HG02588 (cell line): ENCODE data around the gene NACC2.

Experiments
- ATAC-seq: cut with Tn5 transposase; IDR thresholded peaks from one replicate; pipeline ENCODE4 v1.9.1; 2021; ENCODE audit warnings: mild to moderate bottlenecking, moderate library complexity; ENCODE audit not compliant: unreplicated experiment

NACC2 gene

DNA sequence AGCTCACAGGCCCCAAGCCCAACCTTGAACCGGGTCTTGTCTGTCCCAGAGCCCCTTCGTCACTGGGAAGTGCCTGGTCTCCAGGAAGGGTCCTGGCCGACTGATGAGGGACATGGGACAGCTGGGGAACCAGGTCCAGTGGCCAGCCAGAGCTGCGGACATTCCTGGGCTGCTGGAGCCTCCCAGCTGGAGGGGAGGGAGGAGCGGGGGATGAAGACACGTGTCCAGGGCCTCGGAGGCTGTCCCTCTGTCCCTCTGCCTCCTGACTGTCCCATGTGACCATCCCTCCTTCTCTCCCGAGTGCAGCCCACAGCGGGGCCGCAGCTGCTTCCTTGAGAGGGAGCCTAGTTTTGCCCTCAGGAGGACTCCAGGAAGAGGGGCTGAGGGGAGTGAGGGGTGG is 92.2 kb downstream of the NACC2 start:
- no peak for ATAC-seq

DNA sequence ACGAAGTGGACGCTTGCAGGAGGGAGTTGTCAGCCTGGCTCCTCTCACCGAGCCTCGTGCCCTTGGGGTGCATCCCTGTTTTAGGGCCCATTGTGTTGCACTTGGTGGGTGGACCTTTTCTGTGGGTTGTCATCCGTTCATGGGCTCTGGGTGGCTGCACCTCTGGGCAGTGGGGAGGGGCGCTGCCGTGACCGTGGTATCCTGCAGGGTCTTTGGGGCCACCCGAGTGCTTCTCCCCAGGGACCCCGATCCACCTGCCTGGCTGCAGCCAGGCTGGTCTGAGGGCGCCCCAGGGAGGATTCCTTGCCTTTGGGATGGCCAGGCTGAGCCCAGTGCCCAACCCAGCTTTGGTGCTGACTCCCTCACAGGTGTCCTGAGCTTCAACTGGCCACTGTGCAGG is 92.9 kb downstream of the NACC2 start:
- ATAC-seq = no peak

DNA sequence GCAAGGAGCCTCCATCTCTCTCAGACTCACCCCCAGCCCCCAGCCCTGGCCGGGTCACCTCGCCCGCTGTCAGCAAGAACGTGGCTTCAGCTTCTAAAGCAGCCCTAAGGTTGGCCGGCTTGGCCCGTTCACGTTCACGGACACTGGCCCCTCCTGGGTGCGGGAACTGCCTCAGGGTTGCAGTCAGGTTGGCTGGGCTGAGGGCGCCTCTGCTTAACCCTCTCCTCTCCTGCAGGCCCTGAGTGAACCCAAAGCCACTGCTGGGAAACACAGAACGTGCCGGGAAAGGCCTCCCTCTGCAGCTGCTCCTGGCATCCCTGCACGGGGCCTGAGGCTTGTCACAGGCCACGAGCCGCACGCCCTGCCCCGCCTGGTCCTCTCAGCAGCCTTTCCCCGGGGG is 93.9 kb downstream of the NACC2 start:
- ATAC-seq = no peak

DNA sequence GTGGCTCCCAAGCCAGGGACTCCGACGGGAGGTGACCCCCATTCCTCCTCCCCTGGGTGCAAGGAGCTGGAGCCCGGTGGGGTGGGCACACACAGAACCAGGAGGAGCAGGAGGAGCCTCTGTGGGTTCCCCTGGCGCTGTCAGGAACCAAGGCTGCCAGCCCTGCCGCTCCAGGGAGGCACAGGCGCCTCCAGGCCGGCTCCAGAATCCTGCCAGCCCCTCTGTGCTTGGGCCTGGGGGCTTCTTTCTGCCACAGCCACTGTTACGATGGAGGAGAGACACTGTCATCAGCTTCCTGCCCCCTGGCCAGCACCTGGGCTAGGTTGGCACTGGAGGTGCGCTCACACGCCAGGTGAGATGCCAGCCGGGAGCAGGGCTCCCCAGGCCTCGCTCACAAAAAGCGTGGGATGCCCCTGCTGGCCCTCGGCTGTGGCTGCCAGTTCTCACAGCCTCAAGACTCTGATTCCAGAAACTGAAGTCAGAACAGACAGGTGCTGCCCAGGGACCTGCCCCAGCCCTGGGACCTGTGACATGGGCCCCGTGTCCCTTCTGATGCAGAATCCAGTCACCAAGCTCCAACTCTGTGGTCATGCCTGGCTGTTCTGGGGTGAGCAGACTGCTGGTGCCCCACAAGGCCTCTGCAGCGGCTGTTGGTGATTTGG is 96.5 kb downstream of the NACC2 start:
- ATAC-seq = no peak

DNA sequence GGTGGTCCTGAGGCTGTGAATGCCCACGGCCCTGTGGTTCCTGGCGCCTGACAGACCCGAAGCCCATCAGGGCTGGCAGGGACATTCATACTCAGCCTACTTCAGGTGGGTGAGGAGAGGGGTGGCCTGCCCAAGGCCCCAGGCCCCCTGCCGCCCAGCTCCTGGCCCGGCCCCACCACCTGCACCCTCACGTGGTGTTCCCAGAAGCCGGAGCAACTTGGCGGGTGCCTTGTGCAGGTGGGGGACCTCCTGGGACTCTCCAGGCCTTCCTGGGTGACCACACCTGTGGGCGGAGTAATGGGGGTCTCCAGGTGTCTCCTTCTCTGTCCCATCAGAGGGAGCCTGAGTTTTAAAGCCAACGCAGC is 97.1 kb downstream of the NACC2 start:
- no peak for ATAC-seq

DNA sequence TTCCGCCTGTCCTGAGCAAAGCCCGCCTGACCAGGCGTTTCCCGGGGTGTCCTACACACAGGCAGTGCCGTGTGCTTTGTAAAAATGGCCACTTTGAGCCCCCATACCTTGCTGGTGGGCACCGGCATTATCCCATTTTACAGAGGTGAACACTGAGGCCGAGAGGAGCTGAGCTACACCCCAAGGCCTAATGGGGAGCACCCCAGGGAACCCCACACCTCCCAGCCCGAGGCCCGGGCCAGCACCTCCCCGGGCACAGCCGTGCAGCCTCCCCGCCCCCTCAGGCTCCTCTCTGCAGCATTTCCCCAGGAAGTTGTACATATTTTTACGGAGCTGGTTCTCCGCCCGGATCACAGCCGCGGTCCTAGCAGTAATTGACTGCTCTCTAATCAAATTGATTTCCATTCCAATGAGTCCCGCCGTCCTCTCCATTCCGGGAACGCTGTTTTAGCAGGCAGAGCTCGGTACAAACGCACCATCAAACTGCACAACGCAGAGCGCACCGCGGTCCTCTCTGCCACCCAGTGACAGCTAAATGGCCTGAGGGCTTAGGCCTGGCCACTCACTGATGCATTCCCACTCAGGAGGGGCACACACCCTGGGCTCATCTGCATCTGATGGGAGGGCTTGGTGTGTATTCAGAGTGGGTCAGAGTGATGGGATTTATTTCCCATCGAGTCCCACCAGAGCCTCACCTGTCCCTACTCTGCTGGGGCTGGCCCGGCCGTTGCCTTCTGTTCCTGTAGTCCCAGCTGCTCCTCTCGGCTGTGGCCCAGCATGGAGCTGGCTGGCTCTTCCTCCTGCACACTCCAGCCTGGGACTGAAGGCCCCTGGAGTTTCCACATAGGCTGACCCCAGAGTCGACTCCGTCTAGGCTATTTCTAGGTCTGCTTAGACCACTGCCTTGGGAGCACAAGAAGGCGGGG is 97.7 kb downstream of the NACC2 start:
- ATAC-seq = no peak

DNA sequence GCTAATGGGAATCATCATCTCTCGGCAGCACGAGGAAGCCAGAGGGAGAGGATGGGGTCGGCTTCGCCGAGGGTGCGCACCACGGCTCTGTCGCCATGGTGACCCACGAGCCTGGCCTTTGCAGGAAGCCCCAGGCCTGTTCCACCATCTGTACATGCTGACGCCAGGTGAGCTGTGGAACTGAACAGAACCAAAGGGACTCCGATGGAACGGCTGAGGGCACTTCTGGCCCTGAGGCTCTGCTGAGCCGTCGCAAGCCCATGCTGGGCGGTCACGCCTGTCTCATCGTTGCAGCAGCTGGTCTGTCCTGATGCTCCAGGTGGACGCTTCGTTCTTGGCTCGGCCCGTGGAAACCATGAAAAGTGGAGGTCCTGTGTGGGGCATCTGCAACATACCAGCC is 99.3 kb downstream of the NACC2 start:
- no peak for ATAC-seq

DNA sequence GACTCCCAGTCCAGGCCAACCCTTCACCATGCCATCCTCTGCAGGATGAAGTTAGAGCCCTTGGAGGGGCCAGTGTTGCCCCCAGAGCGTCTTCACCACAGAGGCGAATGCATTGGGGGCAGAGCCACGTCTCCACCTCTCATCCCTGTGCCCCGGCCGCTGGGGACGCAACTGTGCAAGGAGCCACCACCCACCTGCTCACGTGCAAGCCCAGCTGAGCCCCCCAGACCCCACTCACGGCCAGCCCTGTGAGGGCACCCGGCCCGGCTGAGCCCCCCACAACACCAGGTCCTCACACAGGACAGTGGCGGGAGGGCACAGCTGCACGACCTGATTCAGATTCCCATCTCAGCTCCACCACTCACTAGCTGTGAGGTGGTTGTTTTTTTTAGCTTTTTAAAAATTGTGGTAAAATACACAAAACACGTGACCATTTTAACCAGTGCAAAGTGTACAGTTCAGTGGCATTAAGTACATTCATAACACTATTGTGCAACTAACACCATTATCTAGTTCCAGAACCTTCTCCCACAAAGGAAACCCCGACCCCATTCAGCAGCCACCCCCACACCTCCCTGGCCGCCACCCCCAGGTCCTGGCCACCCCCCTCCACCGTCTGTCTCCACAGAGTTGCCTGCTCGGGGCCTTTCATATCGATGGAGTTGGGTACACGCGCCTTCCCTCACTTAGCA is 100.4 kb downstream of the NACC2 start:
- ATAC-seq = no peak

DNA sequence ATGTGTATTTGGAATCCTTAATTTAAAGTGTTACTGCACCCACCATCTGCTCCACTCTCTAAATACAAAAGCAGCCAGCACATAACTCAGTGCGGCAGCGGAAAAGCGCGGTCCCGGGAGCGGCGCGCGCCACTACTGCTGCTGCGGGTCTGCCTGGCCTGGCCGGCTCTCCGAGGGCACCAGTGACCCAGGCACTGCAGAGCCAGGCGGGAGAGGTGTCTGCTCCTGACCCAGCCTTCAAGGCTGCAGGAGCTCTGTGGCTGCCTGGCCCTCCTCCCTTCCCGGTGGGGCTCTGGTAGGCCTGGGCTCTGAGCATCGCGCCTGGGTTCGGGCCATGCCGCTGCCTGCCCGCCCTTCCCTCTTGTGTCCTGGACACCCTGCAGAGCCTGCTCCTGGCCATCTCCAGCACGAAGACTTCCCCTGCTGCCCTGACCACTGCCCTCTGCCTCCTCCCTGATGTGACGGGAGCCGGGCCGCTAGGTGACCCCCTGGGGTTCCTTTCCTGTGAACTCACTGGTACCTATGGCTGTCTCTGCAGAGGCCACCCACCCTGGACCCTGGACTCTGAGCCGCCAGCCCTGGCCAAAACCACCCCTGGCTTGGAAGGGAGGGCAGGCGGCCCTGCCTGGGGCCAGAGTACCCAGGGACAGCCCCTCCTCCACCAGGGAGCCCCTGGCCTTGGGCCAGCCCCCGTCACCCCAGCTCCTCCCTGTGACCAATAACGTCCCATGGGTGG is 101.2 kb downstream of the NACC2 start:
- no peak for ATAC-seq

DNA sequence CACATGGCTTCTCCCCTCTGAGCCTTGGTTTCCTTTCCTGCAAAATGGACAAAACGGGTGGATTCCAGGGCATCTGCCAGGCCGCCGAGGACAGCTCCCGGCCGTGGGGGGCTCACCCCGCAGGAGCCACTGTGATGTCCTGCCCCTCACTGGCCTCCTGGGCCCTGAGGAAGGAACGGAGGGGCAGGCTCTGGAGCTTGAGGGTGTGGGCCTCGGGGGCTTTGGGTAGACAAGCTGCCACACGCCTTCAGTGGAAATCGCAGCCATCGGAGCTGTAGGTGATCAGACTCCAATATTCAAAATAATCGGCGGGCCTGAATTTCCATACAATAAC is 101.7 kb downstream of the NACC2 start:
- no peak for ATAC-seq

DNA sequence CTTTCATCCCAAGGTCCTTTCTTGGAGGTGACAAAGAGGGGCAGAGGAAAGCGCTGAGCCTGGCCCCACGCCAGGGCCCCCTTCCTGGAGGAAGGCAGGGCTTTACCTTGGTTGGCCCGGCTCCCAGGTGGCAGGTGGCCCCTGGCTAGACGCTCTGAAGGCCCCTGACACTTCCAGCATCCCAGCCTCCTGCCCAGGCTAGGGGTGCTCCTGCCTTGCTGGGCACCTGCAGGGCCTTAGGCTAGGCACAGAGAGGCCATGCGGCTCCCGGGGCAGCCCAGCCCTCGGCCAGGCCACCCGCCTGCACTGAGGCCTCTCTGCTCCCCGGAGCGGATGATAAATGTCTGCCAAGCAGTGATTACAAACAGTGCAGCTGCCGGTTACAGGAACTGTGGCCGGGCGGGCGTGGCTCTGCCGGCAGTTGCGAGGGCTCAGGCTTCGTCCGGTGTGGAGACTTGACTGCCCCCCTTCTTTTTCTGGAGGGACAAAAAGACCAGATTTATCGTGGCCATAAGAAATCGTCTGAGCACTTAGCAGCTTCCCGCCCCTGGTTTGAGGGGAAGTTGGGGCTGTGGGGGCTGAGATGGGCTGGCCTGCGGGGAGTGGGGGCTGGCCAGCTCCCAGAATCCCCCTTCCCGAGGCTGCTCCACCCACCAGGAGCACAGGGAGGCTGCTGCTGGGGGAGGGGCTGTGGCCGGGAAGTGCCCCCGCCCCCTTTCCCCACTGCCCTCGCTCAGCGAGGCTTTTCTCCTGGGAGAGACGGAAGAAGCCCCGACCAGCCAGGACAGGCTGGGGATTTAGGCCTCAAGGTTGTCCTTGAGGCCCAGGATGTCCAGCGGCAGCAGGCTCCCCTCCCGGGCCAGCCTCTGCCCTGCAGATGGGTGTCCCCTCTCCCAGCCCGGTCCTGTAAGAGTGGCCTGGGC is 102.3 kb downstream of the NACC2 start:
- ATAC-seq = no peak

DNA sequence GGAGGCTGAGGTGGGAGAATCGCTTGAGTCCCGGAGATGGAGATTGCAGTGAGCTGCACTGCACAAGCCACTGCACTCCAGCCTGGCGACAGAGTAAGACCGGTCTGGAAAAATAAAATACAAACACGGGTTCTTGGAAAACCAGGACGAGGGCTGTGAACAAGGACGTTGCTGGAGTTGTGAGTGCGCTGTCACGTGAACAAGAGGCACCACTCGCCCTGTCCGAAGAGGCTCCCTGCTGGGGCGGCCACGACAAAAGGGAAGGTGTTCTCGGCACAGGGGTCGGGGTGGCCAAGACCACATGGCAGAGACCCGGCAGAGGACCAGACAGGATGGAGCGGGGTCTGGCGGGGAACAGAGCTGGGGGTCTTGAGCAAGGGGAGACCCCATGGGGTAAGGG is 103.3 kb downstream of the NACC2 start:
- no peak for ATAC-seq

DNA sequence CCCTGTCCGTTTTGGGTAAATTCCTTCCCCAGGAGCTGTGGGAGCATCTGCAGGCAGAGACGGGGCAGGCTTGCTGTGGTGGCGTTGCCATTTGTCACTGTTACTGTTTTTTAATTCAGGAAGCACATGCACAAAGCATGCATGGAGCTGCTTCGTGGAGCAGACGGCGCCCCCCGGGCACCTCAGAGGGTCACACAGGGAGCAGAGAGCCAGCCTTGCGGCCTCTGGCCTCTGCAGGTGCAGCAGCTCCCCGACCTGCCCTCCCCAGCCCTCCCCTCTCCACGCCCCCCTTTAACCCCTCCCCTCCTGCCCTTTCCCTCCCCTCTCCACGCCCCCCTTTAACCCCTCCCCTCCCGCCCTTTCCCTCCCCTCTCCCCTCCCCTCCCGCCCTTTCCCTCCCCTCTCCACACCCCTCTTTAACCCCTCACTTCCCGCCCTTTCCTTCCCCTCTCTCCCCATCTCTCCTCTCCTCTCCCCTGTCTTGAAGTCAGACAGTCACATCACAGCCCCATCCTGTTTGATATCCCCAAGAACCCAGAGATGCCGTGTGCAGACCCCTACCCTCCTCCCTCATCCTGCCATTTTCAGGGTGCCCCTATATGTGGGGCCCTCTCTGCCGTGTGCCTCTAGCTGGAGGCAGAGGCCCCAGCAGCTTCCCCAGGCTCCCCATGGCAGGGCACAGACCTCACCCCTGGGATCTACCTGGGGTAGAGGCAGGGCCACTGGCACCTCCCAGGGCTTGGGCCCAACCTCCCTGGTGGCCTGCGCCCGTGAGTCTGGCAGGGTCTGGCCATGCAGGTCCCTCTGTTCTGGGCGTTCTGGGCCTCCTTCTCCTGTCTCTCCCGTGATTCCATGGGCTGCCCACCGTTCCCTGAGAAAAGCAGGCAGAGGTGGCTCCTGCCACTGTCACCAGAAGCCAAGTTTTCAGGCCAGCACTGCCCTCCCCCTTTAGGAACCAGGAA is 104.3 kb downstream of the NACC2 start:
- ATAC-seq = no peak

DNA sequence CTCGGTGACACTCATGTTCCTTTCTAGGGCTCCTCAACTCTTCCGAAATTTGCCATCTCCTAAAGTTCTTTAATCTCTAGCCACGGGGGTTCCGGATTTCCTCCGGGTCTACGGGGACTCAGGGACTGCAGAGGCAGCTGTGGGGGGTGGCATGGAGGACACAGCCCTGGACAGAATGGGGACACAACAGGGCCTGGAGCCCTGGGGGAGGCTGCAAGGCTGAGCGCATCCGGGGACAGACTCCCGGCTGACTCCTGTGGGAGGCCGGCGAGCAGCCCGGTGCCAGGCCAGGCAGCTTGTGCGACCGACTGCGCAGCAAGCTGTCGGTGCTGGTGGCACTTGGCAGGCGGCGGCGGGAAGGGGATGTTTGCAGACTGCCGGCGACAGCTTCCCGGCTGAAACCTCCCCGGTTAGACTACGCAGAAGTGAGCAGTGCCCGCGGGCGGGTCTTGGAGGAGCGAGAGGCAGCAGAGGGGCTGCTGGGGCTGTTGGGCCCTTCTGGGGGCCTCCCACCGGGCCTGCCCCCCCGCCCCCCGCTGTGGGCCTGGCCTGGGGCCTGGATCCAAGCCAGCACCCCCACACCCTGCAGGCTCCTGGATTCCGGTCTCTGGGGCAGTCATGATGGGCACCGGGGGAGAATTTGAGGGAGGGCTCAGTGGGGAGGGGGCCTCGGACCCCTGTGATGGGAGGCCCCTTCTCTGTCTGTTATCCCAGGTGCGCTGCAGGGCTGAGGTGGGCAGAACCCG is 105.2 kb downstream of the NACC2 start:
- ATAC-seq = no peak

DNA sequence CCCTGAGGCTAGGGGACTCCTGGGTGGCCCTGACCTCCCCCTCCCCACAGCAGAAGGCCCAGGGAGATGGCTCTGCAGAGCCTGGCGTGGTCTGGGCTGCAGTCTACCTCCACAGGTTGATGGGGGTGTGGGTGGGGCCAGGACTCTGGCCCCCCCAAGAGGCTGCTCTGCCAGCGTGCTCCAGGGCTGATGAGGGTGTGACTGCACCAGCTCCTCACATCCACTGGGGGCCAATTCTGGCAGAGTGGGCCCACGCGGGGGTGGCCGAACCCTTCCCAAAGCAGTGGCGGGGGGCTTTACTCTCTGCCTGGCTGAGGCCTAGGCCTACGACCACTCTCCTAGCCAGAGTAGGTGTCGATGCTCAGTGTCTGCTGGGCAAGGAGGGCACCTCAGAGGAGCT is 105.9 kb downstream of the NACC2 start:
- ATAC-seq = no peak

DNA sequence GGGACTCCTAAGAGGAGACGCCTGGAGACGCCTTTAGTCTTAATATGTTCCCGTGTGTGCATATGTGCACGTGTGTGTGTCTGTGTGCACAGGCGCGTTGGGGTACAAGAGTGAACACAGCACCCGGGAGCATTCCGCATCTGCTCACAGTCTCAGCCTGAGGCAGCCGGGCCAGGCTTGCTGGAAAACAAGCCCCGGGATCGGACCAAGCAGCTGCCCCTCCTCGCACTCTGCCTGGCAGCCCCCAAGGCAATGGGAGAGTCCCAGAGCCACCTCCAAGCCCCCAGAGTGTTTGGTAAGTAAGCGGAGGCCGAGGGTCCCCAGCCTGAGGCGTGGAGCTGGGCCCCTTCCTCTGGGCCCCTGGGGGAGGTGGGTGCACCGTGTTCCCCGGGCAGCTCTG is 106.6 kb downstream of the NACC2 start:
- no peak for ATAC-seq

DNA sequence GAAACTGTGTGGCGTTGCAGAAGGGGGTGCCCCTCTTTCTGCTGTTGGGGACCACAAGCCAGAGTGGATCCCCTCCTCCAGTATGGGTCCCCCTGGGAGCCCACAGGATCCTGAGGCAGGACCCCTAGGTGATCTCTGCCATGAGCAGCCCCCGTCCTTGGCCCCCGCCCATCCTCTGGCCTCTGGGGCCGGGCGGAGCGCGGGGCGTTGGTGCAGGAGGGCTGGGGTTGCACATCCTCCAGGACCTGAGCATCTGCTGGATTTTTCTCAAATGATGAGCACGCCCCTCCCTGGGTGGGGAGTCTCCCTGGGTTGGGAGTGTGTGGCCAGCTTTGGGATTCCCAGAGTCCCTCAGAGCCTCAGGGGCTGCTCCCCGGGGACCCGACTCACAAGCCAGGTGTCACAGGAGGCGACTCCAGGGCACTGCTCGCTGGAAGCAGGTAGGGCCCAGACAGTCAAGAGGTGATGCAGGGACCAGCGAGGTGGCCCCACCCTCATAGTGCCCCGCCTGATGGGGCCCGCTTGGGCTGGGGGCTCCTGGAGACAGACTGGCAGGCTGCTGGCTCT is 107.2 kb downstream of the NACC2 start:
- ATAC-seq = no peak

DNA sequence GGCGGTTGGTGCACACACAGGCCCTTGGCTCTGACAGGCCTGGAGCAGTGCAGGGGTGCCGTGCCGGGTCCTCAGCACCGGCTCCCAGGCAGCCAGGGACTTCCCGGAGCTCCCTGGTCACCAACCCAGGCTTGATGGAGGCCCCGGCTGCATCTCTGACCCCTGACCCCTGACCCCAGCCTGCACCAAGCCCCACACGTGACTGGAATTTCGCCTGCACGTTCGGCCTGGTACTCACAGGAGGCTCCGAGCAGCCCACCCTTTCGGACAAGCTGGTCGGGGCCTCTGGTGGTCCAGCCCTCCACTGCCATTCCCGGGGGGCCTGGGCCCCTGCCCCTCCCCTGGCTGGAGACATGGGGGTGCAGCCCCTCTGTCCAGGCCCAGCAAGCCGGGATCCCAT is 108.5 kb downstream of the NACC2 start:
- no peak for ATAC-seq
